Neural progenitor cell (in vitro differentiated cells): Measurements from ENCODE around the gene ADD3. TPM values are rescaled to one million over a fixed set of nuclear protein-coding genes. Genes with fewer than 3 reads are reported as not detected.

Experiments used
- DNase-seq: peaks from one replicate; pipeline ENCODE4 v3.0.0-alpha.2; 2016; ENCODE audit warnings: low spot score
- H2AFZ ChIP-seq: fragments of 200-600 bp; sonication (generic); replicated peaks from 2 replicates; pipeline ENCODE4 v1.6.1; 2016; ENCODE audit warnings: antibody characterized with exemption
- H3F3A ChIP-seq: fragments of 200-600 bp; sonication (generic); 2 replicates; pipeline ENCODE4 v1.6.1; 2016; ENCODE audit warnings: antibody characterized with exemption, low read depth
- H3K27ac ChIP-seq: fragments of 200-600 bp; sonication (generic); 2 replicates; pipeline ENCODE4 v1.5.1; 2016; ENCODE audit warnings: mild to moderate bottlenecking
- H3K27me3 ChIP-seq: fragments of 200-600 bp; sonication (generic); 2 replicates; pipeline ENCODE4 v1.6.1; 2016; ENCODE audit warnings: mild to moderate bottlenecking, moderate library complexity
- H3K36me3 ChIP-seq: fragments of 200-600 bp; sonication (generic); 2 replicates; pipeline ENCODE4 v1.5.1; 2016
- H3K4me1 ChIP-seq: fragments of 200-600 bp; sonication (generic); 2 replicates; pipeline ENCODE4 v1.6.1; 2016; ENCODE audit warnings: mixed run types
- H3K4me2 ChIP-seq: fragments of 200-600 bp; sonication (generic); 2 replicates; pipeline ENCODE4 v1.6.1; 2016
- H3K4me3 ChIP-seq: fragments of 200-600 bp; sonication (generic); 2 replicates; pipeline ENCODE4 v1.5.1; 2016
- H3K79me2 ChIP-seq: fragments of 200-600 bp; sonication (generic); 2 replicates; pipeline ENCODE4 v1.6.1; 2016; ENCODE audit warnings: low read depth
- H3K9ac ChIP-seq: fragments of 200-600 bp; sonication (generic); 2 replicates; pipeline ENCODE4 v1.6.1; 2016
- H3K9me3 ChIP-seq: fragments of 200-600 bp; sonication (generic); 2 replicates; pipeline ENCODE4 v1.5.1; 2016; ENCODE audit warnings: low read depth
- H4K20me1 ChIP-seq: fragments of 200-600 bp; sonication (generic); 2 replicates; pipeline ENCODE4 v1.6.1; 2016; ENCODE audit warnings: low read depth
- H3K27ac Mint-ChIP-seq: 3 replicates; pipeline ENCODE4 v1.8.0; 2021; ENCODE audit warnings: mixed read lengths
- H3K27me3 Mint-ChIP-seq: 2 replicates; pipeline ENCODE4 v1.8.0; 2022; ENCODE audit warnings: low read depth, mild to moderate bottlenecking, inconsistent platforms, moderate library complexity, mixed read lengths; ENCODE audit not compliant: insufficient read depth
- H3K36me3 Mint-ChIP-seq: 3 replicates; pipeline ENCODE4 v1.8.0; 2021; ENCODE audit warnings: mixed read lengths
- H3K4me1 Mint-ChIP-seq: 3 replicates; pipeline ENCODE4 v1.8.0; 2021; ENCODE audit warnings: mixed read lengths
- H3K4me3 Mint-ChIP-seq: 3 replicates; pipeline ENCODE4 v1.8.0; 2021; ENCODE audit warnings: mild to moderate bottlenecking, moderate library complexity, mixed read lengths
- H3K9me3 Mint-ChIP-seq: 3 replicates; pipeline ENCODE4 v1.8.0; 2020; ENCODE audit warnings: mixed read lengths
- EZH2 ChIP-seq: fragments of 200-600 bp; sonication (generic); IDR thresholded peaks from 2 replicates; pipeline ENCODE4 v1.6.1; 2017; ENCODE audit warnings: antibody characterized with exemption, mild to moderate bottlenecking, moderate library complexity
- EZH2phosphoT487 ChIP-seq: fragments of 200-600 bp; sonication (generic); IDR thresholded peaks from 2 replicates; pipeline ENCODE4 v1.6.1; 2017; ENCODE audit warnings: antibody characterized with exemption
- total RNA-seq: library from RNA; depleted of rRNA; stranded (reverse); fragments of >200 nt; gene quantifications from 2 replicates; pipeline ENCODE4 v1.2.3, GENCODE V29; 2015; ENCODE audit warnings: low replicate concordance
- TF ChIP-seq, protein P1 (sequence below): fragments of 200-600 bp; sonication (generic); IDR thresholded peaks from 2 replicates; pipeline ENCODE4 v1.5.1; 2017; ENCODE audit warnings: antibody characterized with exemption, mild to moderate bottlenecking

Gene ADD3
- total RNA-seq, 1 donor from 2014 or later, result 345 TPM

GRCh38 chr10:110107430-110107829, 99.6 kb downstream of the ADD3 start:
- Histone ChIP-seq H2AFZ (no peak overlapping the region), H3K4me2 (no peak overlapping the region), H3K4me3 (no peak overlapping the region), H3K79me2 (peaks cover 8% of the 10 kb centered on the region), H3K9me3 (no peaks in the 10 kb centered on the region), H3K9ac (no peak overlapping the region), H3K27ac (no peak overlapping the region), H3F3A (peaks cover 3% of the 10 kb centered on the region), H3K4me1 (peaks cover 11% of the 10 kb centered on the region), H4K20me1 (peaks cover 10% of the 10 kb centered on the region), H3K36me3 (no peaks in the 10 kb centered on the region), H3K27me3 (no peaks in the 10 kb centered on the region)
- Mint-ChIP-seq H3K36me3 (peaks cover 18% of the 10 kb centered on the region), H3K27me3 (no peaks in the 10 kb centered on the region), H3K9me3 (no peaks in the 10 kb centered on the region), H3K4me3 (no peak overlapping the region), H3K4me1 (peaks cover 2% of the 10 kb centered on the region), H3K27ac (no peak overlapping the region)
- DNase-seq, result no peak
- TF ChIP-seq EZH2phosphoT487 (no peak), EZH2 (no peak)
- TF ChIP-seq, protein P1, sequence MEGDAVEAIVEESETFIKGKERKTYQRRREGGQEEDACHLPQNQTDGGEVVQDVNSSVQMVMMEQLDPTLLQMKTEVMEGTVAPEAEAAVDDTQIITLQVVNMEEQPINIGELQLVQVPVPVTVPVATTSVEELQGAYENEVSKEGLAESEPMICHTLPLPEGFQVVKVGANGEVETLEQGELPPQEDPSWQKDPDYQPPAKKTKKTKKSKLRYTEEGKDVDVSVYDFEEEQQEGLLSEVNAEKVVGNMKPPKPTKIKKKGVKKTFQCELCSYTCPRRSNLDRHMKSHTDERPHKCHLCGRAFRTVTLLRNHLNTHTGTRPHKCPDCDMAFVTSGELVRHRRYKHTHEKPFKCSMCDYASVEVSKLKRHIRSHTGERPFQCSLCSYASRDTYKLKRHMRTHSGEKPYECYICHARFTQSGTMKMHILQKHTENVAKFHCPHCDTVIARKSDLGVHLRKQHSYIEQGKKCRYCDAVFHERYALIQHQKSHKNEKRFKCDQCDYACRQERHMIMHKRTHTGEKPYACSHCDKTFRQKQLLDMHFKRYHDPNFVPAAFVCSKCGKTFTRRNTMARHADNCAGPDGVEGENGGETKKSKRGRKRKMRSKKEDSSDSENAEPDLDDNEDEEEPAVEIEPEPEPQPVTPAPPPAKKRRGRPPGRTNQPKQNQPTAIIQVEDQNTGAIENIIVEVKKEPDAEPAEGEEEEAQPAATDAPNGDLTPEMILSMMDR, result no peak

GRCh38 chr10:110107887-110108286, 100.1 kb downstream of the ADD3 start:
- no peaks in the 10 kb centered on the region for H3K27me3 Mint-ChIP-seq
- H4K20me1 ChIP-seq, result peaks cover 10% of the 10 kb centered on the region
- no peak overlapping the region for H3K27ac Mint-ChIP-seq

GRCh38 chr10:110109511-110109910, 101.7 kb downstream of the ADD3 start:
- Histone ChIP-seq H3F3A (peaks cover 3% of the 10 kb centered on the region), H3K4me3 (no peak overlapping the region), H4K20me1 (peaks cover 10% of the 10 kb centered on the region), H3K27ac (no peak overlapping the region), H3K79me2 (peaks cover 8% of the 10 kb centered on the region), H3K9me3 (no peaks in the 10 kb centered on the region), H3K4me1 (peaks cover 11% of the 10 kb centered on the region), H3K36me3 (peaks cover 8% of the 10 kb centered on the region), H2AFZ (no peak overlapping the region), H3K27me3 (no peaks in the 10 kb centered on the region), H3K4me2 (no peak overlapping the region), H3K9ac (no peak overlapping the region)
- Mint-ChIP-seq H3K27me3 (no peaks in the 10 kb centered on the region), H3K4me1 (peaks cover 2% of the 10 kb centered on the region), H3K4me3 (no peak overlapping the region), H3K9me3 (no peaks in the 10 kb centered on the region), H3K27ac (no peak overlapping the region), H3K36me3 (peaks cover 28% of the 10 kb centered on the region)
- no peak for TF ChIP-seq EZH2phosphoT487
- TF ChIP-seq EZH2, result no peak
- TF ChIP-seq, protein P1, result no peak
- DNase-seq, result no peak

More at GRCh38 chr10:110107887-110108286, 100.1 kb downstream of the ADD3 start:
- Histone ChIP-seq H3K9me3 (no peaks in the 10 kb centered on the region), H3F3A (peaks cover 3% of the 10 kb centered on the region), H3K27ac (no peak overlapping the region), H3K4me3 (no peak overlapping the region), H3K79me2 (peaks cover 8% of the 10 kb centered on the region), H3K36me3 (peaks cover 2% of the 10 kb centered on the region), H3K9ac (no peak overlapping the region), H3K4me1 (peaks cover 11% of the 10 kb centered on the region), H3K27me3 (no peaks in the 10 kb centered on the region), H3K4me2 (no peak overlapping the region), H2AFZ (no peak overlapping the region)
- Mint-ChIP-seq H3K4me3 (no peak overlapping the region), H3K9me3 (no peaks in the 10 kb centered on the region), H3K36me3 (peaks cover 22% of the 10 kb centered on the region), H3K4me1 (peaks cover 2% of the 10 kb centered on the region)
- no peak for DNase-seq
- TF ChIP-seq EZH2 (no peak), EZH2phosphoT487 (no peak)
- TF ChIP-seq, protein P1, result no peak
